Activated CD8-positive, alpha-beta T cell treated with anti-CD3 and anti-CD28 coated beads for 36 hours (primary cell): ENCODE results near the gene ROBO2. TPM values are rescaled to one million over a fixed set of nuclear protein-coding genes. Genes with fewer than 3 reads are reported as not detected.

Experiments used
- ATAC-seq: fragments of 200-7000 bp; cut with Tn5 transposase; one replicate; pipeline ENCODE4 v1.10.0; 2021; ENCODE audit warnings: mild to moderate bottlenecking, moderate library complexity
- CTCF ChIA-PET: fragments of 350-600 bp; sonication (Branson Sonifier 250); formaldehyde crosslinking; loops from one replicate; lab custom pipeline; 2021; ENCODE audit warnings: antibody characterized with exemption; lab: Charles Lee
- POLR2A ChIA-PET: fragments of 350-600 bp; sonication (Branson Sonifier 250); formaldehyde crosslinking; loops from one replicate; lab custom pipeline; 2021; ENCODE audit warnings: antibody characterized with exemption; lab: Charles Lee
- DNase-seq: peaks from one replicate; pipeline ENCODE4 v3.0.0-alpha.2; 2020
- H3K27ac Mint-ChIP-seq: one replicate; pipeline ENCODE4 v1.8.0; 2021; ENCODE audit warnings: mild to moderate bottlenecking, mixed read lengths
- H3K27me3 Mint-ChIP-seq: one replicate; pipeline ENCODE4 v1.8.0; 2021; ENCODE audit warnings: mixed read lengths
- H3K36me3 Mint-ChIP-seq: one replicate; pipeline ENCODE4 v1.8.0; 2021; ENCODE audit warnings: low read depth, mixed read lengths
- H3K4me1 Mint-ChIP-seq: one replicate; pipeline ENCODE4 v1.8.0; 2021; ENCODE audit warnings: low read depth, mixed read lengths
- H3K4me3 Mint-ChIP-seq: one replicate; pipeline ENCODE4 v1.8.0; 2021; ENCODE audit warnings: mild to moderate bottlenecking, moderate library complexity, mixed read lengths
- H3K9me3 Mint-ChIP-seq: one replicate; pipeline ENCODE4 v1.8.0; 2021; ENCODE audit warnings: mixed read lengths
- intact Hi-C: fragments of 100-400 bp; cut with micrococcal nuclease; formaldehyde crosslinking; loops from one replicate; pipeline ENCODE4 v1.10.0; 2022
- total RNA-seq, 2 experiments: library from RNA; stranded (reverse); gene quantifications; one replicate each; pipeline ENCODE4 v1.2.3, GENCODE V29; 2021
- TF ChIP-seq, protein P1 (sequence below): fragments of 200-600 bp; IDR thresholded peaks from one replicate; pipeline ENCODE4 v1.8.0; 2022; ENCODE audit warnings: antibody characterized with exemption, mild to moderate bottlenecking

Gene ROBO2
- total RNA-seq, 2 experiments from 2014 or later: not detected

DNA sequence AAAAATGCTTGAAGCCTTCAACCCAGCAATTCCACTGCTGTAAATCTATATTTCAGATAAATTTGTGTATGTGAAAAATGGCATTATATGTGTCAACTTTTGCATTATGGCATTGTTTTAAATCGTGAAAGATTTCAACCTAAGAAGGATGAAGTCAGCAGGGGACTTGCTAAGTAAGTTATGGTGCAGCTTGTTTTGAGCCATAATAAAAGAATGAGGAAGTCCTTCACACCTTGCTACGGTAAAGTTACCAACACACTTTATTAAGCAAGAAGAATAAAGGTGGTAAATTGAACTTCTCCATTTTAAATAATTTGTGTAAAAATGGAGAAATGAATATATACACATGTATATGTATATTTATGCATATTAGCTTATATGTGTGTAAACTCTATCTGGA is 371.4 kb downstream of the ROBO2 start:
- ChIA-PET POLR2A (no interaction called here), CTCF (no interaction called here)
- no peak overlapping the region for H3K4me3 Mint-ChIP-seq
- no peaks in the 10 kb centered on the region for H3K4me1 Mint-ChIP-seq
- intact Hi-C loops: no loop called here
- H3K27me3 Mint-ChIP-seq: no peaks in the 10 kb centered on the region
- H3K27ac Mint-ChIP-seq: no peak overlapping the region
- peaks cover 9% of the 10 kb centered on the region for H3K9me3 Mint-ChIP-seq
- no peaks in the 10 kb centered on the region for H3K36me3 Mint-ChIP-seq
- TF ChIP-seq, protein P1, sequence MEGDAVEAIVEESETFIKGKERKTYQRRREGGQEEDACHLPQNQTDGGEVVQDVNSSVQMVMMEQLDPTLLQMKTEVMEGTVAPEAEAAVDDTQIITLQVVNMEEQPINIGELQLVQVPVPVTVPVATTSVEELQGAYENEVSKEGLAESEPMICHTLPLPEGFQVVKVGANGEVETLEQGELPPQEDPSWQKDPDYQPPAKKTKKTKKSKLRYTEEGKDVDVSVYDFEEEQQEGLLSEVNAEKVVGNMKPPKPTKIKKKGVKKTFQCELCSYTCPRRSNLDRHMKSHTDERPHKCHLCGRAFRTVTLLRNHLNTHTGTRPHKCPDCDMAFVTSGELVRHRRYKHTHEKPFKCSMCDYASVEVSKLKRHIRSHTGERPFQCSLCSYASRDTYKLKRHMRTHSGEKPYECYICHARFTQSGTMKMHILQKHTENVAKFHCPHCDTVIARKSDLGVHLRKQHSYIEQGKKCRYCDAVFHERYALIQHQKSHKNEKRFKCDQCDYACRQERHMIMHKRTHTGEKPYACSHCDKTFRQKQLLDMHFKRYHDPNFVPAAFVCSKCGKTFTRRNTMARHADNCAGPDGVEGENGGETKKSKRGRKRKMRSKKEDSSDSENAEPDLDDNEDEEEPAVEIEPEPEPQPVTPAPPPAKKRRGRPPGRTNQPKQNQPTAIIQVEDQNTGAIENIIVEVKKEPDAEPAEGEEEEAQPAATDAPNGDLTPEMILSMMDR: no peak
- no peak for ATAC-seq
- no peak for DNase-seq

DNA sequence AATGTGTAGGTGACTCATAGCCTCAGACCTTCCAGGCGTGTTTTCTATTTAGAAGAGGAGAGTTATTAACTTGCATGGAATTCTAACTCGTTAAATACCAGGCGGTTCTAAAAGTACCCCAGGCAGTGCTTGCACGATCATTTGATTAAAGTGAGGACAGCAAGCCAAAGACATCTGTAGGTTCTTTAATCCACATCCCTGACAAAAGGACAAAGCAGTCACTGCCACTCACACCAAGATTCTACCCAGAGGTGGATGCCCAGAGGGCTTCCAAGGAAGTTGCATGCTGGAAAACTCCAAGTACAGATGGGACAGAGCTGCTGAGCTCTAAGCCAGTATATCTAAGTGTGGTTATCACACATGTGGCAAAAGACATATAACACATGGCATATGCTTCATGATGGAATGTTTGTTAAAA is 372.1 kb downstream of the ROBO2 start:
- CTCF ChIA-PET: no interaction called here
- Mint-ChIP-seq H3K27ac (no peak overlapping the region), H3K9me3 (peaks cover 9% of the 10 kb centered on the region), H3K4me3 (no peak overlapping the region), H3K36me3 (no peaks in the 10 kb centered on the region), H3K27me3 (no peaks in the 10 kb centered on the region), H3K4me1 (no peaks in the 10 kb centered on the region)
- ATAC-seq: no peak
- TF ChIP-seq, protein P1: no peak
- intact Hi-C loops: no loop called here
- no peak for DNase-seq
- POLR2A ChIA-PET: no interaction called here

DNA sequence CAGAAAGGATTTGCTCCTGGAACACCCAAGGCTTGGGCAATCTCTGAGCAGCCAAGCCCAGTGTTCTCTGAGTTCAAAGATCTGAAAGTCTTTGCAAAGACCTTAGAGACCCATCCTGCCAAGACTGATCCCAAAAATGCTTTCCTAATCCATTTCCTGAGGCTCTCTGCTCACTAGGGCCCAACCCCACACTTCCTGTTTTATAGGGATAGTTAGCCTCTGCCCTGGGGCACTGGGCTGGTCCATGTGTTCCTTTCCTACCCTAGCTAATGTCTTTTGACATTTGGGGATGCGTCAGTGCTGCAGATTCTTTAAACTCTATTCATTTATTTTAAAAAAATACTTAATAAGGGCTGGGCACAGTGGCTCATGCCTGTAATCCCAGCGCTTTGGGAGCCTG is 372.7 kb downstream of the ROBO2 start:
- DNase-seq (no peak), ATAC-seq (no peak)
- ChIA-PET CTCF (no interaction called here), POLR2A (no interaction called here)
- Mint-ChIP-seq H3K36me3 (no peaks in the 10 kb centered on the region), H3K27me3 (no peaks in the 10 kb centered on the region), H3K4me3 (no peak overlapping the region), H3K4me1 (no peaks in the 10 kb centered on the region), H3K9me3 (peaks cover 9% of the 10 kb centered on the region), H3K27ac (no peak overlapping the region)
- TF ChIP-seq, protein P1: no peak
- intact Hi-C loops: no loop called here

DNA sequence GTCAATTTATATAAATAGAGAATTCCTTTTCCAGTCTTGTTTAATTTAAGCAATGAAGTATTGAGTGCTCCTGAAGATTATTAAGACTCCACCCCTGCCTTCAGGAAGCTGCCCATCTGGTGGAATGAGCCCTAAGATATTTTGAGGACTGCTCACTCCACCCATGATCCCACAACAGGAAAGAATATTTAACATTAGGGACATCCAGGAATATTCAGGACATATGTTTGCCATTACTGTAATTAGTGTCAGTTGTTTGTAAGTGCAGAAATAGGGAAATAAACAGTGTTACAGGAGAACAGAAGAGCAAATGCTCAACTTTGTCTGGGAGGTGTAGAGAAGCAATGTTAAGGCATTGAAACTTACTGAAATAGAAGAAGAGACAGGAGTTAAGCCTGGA is 375.0 kb downstream of the ROBO2 start:
- ChIA-PET POLR2A (no interaction called here), CTCF (no interaction called here)
- intact Hi-C loops: no loop called here
- no peaks in the 10 kb centered on the region for H3K27me3 Mint-ChIP-seq
- no peak for ATAC-seq
- H3K9me3 Mint-ChIP-seq: peaks cover 9% of the 10 kb centered on the region
- TF ChIP-seq, protein P1: no peak
- H3K4me3 Mint-ChIP-seq: no peak overlapping the region
- H3K27ac Mint-ChIP-seq: no peak overlapping the region
- no peaks in the 10 kb centered on the region for H3K4me1 Mint-ChIP-seq
- H3K36me3 Mint-ChIP-seq: no peaks in the 10 kb centered on the region
- DNase-seq: no peak

DNA sequence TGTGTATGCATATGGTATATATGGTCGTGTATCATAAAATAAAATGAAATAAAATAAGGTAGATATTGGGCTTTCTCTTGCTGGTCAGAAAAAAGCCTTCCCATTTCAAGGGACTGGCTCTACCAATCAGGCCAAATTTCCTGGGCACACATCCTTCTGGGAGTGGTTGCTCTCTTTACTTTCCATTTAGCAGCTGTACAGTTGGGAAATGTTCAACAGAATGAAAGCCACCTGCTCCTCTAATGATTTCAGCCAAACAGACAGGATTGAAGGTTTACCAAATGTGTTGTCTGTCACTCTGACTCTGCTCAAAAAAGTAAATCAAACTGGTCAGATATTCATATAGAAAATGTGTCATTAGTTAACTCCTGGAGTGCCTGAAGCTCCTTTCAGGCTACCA is 380.4 kb downstream of the ROBO2 start:
- no peaks in the 10 kb centered on the region for H3K4me1 Mint-ChIP-seq
- no peaks in the 10 kb centered on the region for H3K36me3 Mint-ChIP-seq
- TF ChIP-seq, protein P1: no peak
- no peak for ATAC-seq
- no peak overlapping the region for H3K4me3 Mint-ChIP-seq
- H3K9me3 Mint-ChIP-seq: peaks cover 8% of the 10 kb centered on the region
- ChIA-PET POLR2A (no interaction called here), CTCF (no interaction called here)
- intact Hi-C loops: no loop called here
- no peaks in the 10 kb centered on the region for H3K27me3 Mint-ChIP-seq
- H3K27ac Mint-ChIP-seq: no peak overlapping the region
- DNase-seq: no peak
